T-helper 2 cell treated with Interferon-gamma antibody and Interleukin-4, amounts not matched to agents 5 μg/mL and 100 μg/mL, for 36 hours (primary cell): Measurements from ENCODE around the gene VSIG10.
A peak's percentile ranks its signal among the peaks of the same experiment; 100 is the strongest.

ENCODE experiments used
- DNase-seq: peaks from one replicate; pipeline ENCODE4 v3.0.0; 2021; ENCODE audit warnings: low spot score
- H3K27ac Mint-ChIP-seq: one replicate; pipeline ENCODE4 v1.8.0; 2021; ENCODE audit warnings: mild to moderate bottlenecking, mixed read lengths
- H3K27me3 Mint-ChIP-seq: one replicate; pipeline ENCODE4 v1.8.0; 2021; ENCODE audit warnings: low read depth, mixed read lengths
- H3K36me3 Mint-ChIP-seq: one replicate; pipeline ENCODE4 v1.8.0; 2021; ENCODE audit warnings: low read depth, mixed read lengths
- H3K4me1 Mint-ChIP-seq: one replicate; pipeline ENCODE4 v1.8.0; 2021; ENCODE audit warnings: low read depth, mixed read lengths
- H3K4me3 Mint-ChIP-seq: one replicate; pipeline ENCODE4 v1.8.0; 2022; ENCODE audit warnings: mild to moderate bottlenecking, moderate library complexity, mixed read lengths
- H3K9me3 Mint-ChIP-seq: one replicate; pipeline ENCODE4 v1.8.0; 2021; ENCODE audit warnings: mixed read lengths

VSIG10 gene

DNA sequence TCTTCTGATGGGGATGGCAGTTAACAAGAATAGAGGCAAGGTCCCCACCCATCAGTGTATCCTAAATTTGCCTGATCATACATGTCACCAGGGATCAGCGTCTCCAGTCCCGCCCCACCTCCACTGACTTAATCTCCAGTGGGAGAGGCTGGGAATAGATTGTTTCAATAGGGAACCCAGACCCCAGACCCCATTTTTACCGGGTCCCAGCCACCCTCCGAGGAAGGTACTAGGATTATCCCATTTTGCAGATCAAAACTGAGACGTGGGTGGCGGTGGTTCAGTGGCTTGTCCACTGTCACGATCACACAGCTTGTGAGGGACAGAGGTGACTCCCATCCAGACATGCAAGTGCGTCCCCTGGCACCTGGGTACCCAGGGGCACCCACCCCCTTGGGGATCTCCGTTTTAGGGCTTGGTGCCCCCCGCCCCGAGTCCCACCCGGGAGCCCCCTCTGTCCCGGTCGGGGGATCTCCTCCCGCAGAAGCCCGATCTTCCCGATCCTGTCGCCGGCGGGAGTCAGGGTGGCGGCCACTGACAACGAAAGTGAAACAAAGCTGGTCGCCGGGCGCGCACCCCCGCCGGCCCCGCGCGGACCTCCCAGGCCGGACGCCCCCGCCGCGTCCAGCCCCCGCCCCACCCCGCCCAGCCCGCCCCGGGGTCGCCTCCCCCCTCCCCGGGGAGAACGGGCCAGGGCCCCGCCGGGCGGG lies 43.4 kb downstream of the VSIG10 start:
- Mint-ChIP-seq H3K4me1 (peaks cover 50% of the 10 kb centered on the region), H3K36me3 (peaks cover 3% of the 10 kb centered on the region), H3K27me3 (no peaks in the 10 kb centered on the region), H3K27ac (peak overlapping the region; percentile 86), H3K9me3 (no peaks in the 10 kb centered on the region), H3K4me3 (peak overlapping the region; percentile 87)
- peak; percentile 36 for DNase-seq

DNA sequence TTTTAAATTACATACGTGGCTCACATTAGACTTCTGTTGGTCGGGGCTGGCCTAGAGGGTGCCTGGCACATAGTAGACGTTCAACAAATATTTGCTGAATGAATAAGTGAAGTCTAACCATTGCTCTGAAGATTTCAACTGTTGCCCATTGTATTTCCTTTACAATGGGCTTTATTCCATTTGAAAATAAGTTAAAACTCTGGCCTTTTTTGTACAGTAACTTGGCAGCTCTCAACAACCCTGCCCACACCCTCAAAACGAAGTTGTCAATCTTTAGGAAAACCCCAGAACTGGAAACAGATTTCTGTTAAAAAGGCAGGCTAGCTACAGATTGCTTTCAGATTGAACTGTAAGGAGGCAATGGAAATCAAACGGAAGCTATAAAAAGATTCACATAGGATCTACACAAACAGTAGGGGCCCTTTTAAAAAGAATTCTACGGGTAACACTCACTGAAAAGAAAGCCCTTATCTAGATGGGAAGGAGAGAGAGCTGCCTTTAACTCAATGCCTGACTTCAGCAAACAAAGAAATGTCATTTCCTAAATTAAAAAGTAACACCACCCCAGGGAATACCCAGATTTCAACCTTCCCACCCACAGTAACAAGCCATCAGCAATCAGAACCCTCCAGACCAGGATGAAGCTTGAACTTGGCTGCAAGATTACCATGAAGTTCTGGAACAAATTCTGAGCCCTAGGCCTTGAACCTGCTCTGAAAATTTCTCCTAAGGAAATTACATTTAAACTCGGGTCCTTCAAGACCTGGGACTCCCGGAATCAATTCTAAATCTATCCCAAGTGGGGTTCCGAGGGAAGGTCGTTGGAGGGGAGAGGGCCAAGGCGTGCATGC lies 44.2 kb downstream of the VSIG10 start:
- peaks cover 45% of the 10 kb centered on the region for H3K4me1 Mint-ChIP-seq
- DNase-seq: no peak
- H3K9me3 Mint-ChIP-seq: no peaks in the 10 kb centered on the region

DNA sequence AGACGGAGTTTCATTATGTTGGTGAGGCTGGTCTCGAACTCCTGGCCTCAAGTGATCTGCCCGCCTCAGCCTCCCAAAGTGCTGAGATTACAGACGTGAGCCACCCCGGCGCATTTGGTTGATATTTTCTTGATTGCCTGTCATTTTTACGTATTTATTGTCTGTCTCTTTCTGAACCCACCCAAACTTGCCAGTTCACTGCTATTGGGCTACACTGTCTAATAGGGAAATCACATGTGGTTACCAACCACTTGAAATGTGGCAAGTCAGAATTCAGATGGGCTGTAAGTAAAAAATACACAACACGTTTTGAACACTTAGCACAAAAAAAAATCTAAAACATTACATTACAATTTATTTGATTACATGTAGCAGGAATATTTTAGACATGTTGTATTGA lies 44.9 kb downstream of the VSIG10 start:
- H3K27ac Mint-ChIP-seq: no peak overlapping the region

More for the DNA sequence above, 44.2 kb downstream of the VSIG10 start:
- Mint-ChIP-seq H3K4me3 (peak overlapping the region; percentile 87), H3K36me3 (peaks cover 6% of the 10 kb centered on the region), H3K27me3 (no peaks in the 10 kb centered on the region), H3K27ac (peak overlapping the region; percentile 86)

DNA sequence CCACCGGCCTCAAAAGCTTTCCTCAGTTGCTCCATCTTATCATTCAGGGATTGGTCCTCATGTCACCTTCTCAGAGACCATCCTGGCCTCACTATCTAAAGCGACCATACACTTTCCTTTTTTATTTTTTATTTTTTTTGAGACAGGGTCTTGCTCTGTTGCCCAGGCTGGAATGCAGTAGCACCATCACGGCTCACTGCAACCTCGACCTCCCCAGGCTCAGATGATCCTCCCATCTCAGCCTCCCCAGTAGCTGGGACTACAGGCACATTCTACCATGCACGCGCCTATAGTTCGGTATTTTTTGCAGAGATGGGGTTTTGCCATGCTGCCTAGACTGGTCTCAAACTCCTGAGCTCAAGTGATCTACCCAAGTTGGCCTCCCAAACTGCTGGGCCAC lies 45.6 kb downstream of the VSIG10 start:
- Mint-ChIP-seq H3K27ac (no peak overlapping the region), H3K36me3 (peaks cover 8% of the 10 kb centered on the region), H3K9me3 (no peaks in the 10 kb centered on the region), H3K27me3 (no peaks in the 10 kb centered on the region), H3K4me1 (peaks cover 34% of the 10 kb centered on the region), H3K4me3 (no peak overlapping the region)
- DNase-seq: no peak

More for the DNA sequence above, 44.9 kb downstream of the VSIG10 start:
- Mint-ChIP-seq H3K36me3 (peaks cover 6% of the 10 kb centered on the region), H3K9me3 (no peaks in the 10 kb centered on the region), H3K4me3 (no peak overlapping the region), H3K27me3 (no peaks in the 10 kb centered on the region), H3K4me1 (peaks cover 38% of the 10 kb centered on the region)
- DNase-seq: no peak

DNA sequence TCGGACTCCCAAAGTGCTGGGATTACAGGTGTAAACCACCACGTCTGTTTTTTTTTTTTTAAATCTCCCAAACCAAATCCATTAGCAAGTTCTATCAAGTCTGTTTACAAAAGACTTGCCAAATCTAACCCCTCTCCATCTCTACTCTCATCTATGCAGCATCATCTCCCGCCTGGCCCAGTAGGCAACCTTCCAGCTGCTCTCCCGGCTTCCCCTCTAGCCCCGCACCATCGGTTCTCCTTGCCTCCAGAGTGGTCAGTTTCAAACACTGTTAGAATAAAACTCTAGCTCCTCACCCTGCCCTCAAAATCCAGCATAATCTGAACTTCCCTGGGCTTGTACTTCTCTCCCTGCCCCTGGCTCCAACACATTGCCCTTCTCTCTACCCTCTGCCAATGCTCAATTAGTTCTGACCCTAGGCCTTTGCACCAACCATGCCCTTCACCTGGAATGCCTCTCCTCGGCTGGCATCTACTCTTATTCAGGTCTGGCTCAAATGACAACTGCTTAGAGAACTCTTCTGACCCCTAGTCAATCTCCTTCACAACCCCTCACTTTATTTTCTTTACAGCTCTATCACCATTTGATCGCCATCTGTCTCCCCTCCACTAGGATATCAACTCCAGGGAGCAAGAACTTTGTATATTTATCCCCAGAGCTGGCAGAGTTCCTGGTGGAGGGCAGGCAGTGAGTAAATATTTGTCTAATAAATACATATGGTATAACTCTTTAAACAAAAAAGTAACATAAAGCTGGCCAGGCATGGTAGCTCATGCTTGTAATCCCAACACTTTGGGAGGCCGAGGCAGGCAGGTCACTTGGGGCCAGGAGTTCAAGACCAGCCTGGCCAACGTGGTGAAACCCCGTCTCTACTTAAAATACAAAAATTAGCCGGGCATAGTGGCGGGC lies 47.7 kb downstream of the VSIG10 start:
- H3K36me3 Mint-ChIP-seq: peaks cover 18% of the 10 kb centered on the region
- H3K9me3 Mint-ChIP-seq: no peaks in the 10 kb centered on the region
- no peak for DNase-seq
- H3K27me3 Mint-ChIP-seq: no peaks in the 10 kb centered on the region
- peaks cover 36% of the 10 kb centered on the region for H3K4me1 Mint-ChIP-seq
- peak overlapping the region; percentile 0 for H3K27ac Mint-ChIP-seq
- H3K4me3 Mint-ChIP-seq: no peak overlapping the region

DNA sequence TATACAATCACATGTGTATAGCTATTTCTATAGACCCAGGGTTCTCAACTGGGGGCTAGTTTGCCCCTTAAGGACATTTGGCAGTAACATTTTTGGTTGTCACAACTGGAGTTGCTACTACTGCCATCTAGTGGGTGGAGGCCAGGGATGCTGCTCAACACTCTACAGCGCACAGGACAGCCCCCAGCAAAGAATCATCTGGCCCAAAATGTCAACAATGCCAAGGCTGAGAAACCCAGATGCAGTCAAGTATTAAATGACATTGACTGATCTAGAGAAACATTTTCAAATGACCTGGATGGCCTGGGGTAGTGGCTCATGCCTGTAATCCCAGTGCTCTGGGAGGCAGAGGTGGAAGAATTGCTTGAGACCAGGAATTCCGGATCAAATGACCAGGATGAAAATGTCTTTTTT lies 48.7 kb downstream of the VSIG10 start:
- peaks cover 34% of the 10 kb centered on the region for H3K4me1 Mint-ChIP-seq
- H3K4me3 Mint-ChIP-seq: no peak overlapping the region
- DNase-seq: peak; percentile 69
- no peaks in the 10 kb centered on the region for H3K27me3 Mint-ChIP-seq
- peak overlapping the region; percentile 65 for H3K27ac Mint-ChIP-seq
- peaks cover 22% of the 10 kb centered on the region for H3K36me3 Mint-ChIP-seq
- H3K9me3 Mint-ChIP-seq: no peaks in the 10 kb centered on the region

DNA sequence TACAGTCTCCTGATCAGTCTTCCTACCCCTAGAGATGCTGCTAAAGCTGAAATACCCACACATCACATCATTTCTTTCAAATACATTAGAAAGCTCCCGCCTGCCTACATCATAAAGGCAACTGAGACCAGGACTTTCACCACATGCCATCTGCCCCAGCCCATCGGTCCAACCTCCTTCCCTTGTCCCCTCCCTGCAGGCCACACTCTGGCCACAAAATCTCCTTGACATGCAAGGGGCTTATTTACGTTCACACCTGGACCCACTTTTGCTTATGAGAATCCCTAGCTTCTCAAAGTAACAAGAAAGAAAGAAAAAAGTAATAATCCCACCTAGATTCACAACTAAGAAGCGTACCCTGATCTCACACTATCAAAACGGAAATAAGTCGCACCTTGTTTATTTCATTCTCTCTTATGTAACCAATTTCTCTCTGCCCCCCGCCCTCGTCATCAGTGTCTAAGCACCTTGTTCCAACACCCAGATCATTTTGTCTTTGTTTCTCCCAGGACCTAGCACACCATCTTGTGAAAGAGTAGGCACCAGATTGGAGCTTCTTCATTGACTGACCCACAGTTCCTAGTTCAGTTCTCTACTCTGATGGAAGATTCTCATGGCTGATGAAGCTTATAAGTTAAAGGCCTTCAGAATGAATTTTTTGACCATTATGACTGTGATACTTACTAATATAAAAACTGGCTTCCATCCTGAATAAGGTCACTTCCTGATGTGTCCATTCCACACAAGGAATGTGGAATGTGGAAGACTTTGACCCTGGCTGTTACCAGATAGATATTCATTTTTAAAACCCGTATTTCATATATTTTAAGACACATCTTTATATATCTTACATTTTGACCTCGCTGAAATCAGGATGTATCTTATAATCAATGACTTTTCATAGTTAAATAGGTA lies 50.5 kb downstream of the VSIG10 start:
- no peak for DNase-seq
- Mint-ChIP-seq H3K27ac (peak overlapping the region; percentile 55), H3K27me3 (no peaks in the 10 kb centered on the region), H3K9me3 (no peaks in the 10 kb centered on the region), H3K36me3 (peaks cover 33% of the 10 kb centered on the region), H3K4me1 (peaks cover 27% of the 10 kb centered on the region), H3K4me3 (no peak overlapping the region)

DNA sequence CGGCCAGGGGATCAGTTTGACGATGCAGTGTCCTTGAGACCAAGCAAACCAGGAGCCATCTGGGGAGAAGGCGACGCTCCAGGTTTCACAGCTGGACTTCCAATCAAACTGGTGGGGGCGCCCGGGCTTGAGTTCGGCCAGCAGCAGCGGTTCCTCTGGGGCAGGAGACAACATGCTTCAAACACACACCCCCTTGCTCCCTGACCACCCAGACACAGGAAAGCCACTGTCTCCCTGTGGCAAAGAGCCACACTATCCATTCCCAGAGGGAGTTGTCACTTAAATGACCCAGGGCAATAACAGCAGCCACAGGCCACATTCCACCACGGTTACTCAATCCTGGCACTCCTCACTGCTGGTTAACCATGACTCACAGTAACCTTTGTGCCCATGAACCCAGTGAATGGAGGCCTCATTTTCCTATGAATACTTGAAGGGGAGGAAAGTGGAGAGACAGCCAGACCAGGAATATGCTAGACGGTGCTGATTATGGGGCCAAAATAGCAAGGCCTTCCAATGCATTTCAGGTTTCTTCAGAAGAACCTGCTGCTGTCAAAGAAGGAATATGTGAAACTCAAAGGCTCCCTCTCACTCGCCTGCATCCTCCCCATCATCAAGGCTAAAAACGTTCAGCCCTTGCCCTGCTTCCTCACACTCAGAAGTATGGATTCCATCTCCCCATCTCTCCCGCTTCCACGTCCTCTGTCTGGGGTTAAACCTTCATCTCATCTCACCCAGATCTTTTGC lies 51.3 kb downstream of the VSIG10 start:
- Mint-ChIP-seq H3K9me3 (no peaks in the 10 kb centered on the region), H3K4me3 (no peak overlapping the region), H3K27me3 (no peaks in the 10 kb centered on the region), H3K36me3 (peaks cover 33% of the 10 kb centered on the region), H3K27ac (peak overlapping the region; percentile 55), H3K4me1 (peaks cover 27% of the 10 kb centered on the region)
- peak; percentile 64 for DNase-seq

DNA sequence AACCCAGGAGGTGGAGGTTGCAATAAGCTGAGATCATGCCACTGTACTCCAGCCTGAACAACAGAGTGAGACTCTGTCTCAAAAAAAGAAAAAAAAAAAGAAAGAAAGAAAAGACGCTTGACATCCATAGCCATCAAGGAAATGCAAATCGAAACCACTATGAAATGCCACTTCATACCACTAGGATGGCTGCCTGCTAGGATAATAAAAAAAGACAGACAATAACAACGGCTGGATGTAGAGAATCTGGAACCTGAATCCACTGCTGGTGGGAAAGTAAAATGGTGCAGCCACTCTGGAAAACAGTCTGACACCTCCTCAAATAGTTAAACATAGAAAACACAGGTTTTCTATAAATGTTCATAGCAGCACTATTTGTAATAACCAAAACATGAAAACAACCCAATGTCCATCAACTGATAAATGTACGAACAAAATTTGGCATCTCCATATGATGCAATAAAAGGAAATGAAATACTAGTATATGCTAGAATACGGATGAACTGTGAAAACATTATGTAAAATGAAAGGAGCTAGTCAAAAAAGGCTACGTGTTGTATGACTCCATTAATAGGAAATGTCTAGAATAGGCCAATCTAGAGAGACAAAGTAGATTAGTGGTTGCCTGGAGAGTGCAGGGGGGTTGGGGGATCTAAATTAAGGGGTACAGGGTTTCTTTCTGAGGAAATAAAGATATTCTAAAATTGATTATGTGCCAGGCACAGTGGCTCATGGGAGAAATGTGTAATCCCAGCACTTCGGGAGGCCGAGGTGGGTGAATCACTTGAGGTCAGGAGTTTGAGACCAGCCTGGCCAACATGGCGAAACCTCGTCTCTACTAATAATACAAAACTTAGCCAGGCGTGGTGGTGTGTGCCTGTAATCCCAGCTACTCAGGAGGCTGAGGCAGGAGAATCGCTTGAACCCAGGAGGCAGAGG lies 52.6 kb downstream of the VSIG10 start:
- Mint-ChIP-seq H3K4me3 (no peak overlapping the region), H3K9me3 (no peaks in the 10 kb centered on the region), H3K27ac (peak overlapping the region; percentile 11), H3K4me1 (peaks cover 27% of the 10 kb centered on the region), H3K36me3 (peaks cover 35% of the 10 kb centered on the region), H3K27me3 (no peaks in the 10 kb centered on the region)
- no peak for DNase-seq

DNA sequence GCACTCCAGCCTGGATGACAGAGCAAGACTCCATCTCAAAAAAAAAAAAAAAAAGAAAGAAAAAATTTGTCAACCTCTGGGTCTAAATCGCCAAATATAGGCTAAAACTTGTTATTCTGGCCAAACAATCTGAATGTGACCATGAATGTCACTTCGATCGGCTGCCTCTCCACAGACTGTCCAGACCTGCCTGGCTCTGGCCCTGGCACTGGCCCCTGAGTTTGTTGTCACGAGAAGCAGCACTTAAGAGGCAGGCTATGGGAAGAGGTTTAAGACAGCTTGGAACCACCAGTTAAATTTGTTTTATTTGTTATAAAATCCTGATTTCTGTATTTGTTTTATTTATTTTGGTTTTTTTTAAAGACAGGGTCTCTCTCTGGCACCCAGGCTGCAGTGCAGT lies 57.4 kb downstream of the VSIG10 start:
- H3K4me1 Mint-ChIP-seq: peaks cover 28% of the 10 kb centered on the region
- no peak overlapping the region for H3K4me3 Mint-ChIP-seq
- no peaks in the 10 kb centered on the region for H3K9me3 Mint-ChIP-seq
- no peaks in the 10 kb centered on the region for H3K27me3 Mint-ChIP-seq
- DNase-seq: no peak
- no peak overlapping the region for H3K27ac Mint-ChIP-seq
- H3K36me3 Mint-ChIP-seq: peaks cover 64% of the 10 kb centered on the region

DNA sequence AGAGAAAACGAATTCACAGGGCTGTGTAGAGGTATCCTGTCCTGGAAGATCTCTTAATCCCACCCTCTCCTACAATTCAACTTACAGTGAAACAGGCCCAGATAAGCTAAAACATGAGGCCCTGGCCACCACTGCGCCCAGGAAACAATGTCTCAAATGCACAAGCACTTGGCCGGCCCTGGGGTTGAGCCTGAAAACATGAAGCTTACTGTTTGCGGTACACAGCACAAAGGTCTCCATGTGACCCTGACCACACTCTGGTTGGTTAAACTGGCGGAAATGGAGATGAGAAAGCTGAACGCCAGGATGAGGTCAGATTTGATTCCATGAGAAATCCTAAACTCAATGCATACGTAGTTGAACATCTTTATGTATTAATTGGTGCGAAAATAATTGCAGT lies 59.2 kb downstream of the VSIG10 start:
- Mint-ChIP-seq H3K27ac (no peak overlapping the region), H3K36me3 (peaks cover 62% of the 10 kb centered on the region), H3K27me3 (no peaks in the 10 kb centered on the region), H3K4me1 (peaks cover 33% of the 10 kb centered on the region), H3K9me3 (no peaks in the 10 kb centered on the region), H3K4me3 (no peak overlapping the region)
- DNase-seq: no peak

DNA sequence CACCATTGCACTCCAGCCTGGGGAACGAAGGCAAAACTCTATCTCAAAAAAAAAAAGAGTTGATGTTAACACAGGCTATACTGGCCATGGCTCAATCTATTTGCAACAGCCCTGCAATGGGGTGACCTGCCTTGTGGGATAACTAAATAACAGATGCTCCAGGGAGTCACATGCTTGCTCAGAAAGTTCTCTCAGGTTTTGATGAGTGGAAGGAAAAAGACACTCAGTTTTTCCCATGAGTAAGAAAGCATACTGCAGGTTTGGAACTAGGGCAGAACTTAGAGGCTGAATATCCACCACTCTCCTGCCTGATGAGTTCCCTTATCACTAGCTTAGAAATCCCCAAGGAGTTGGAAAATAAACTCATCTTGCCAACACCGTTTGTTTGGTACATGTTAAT lies 59.7 kb downstream of the VSIG10 start:
- Mint-ChIP-seq H3K9me3 (no peaks in the 10 kb centered on the region), H3K27ac (no peak overlapping the region), H3K27me3 (no peaks in the 10 kb centered on the region), H3K4me3 (no peak overlapping the region), H3K4me1 (peaks cover 32% of the 10 kb centered on the region), H3K36me3 (peaks cover 62% of the 10 kb centered on the region)
- peak; percentile 36 for DNase-seq
